GM12892 (cell line): ENCODE measurements around the gene MRPS6.

Source experiments
- POLR2A ChIP-seq: IDR thresholded peaks from 2 replicates; pipeline ENCODE4 v1.6.1; 2011; ENCODE audit warnings: low read depth, low read length, control low read depth
- TAF1 ChIP-seq: IDR thresholded peaks from 2 replicates; pipeline ENCODE4 v1.6.1; 2011; ENCODE audit warnings: low read depth, mild to moderate bottlenecking, control low read depth, low read length, borderline replicate concordance

- TF ChIP-seq TAF1 (no peak), POLR2A (no peak)
Measured at GRCh38 chr21:34031835-34032370, 41.5 kb upstream of the MRPS6 start.
